Liver (tissue), 9 donors: Measurements from ENCODE around the gene TRIM63. TPM values are rescaled to one million over a fixed set of nuclear protein-coding genes. Genes with fewer than 3 reads are reported as not detected.

ENCODE experiments used
- DNase-seq: peaks from one replicate; pipeline ENCODE4 v3.0.0-alpha.2; 2017; ENCODE audit warnings: low spot score
- H3K27ac ChIP-seq, 2 donors: one replicate each; pipeline ENCODE4 v1.7.0; 2013; ENCODE audit warnings: inconsistent platforms in 2 of 2, low read length in 2 of 2, control low read depth in 1 of 2, low read depth in 1 of 2, mild to moderate bottlenecking in 1 of 2
- H3K27me3 ChIP-seq, 4 donors: one replicate each; pipeline versions ENCODE4 v1.6.1 to v1.7.0; 2013; ENCODE audit warnings: low read length in 3 of 4, inconsistent platforms in 1 of 4, mild to moderate bottlenecking in 1 of 4, moderate library complexity in 1 of 4; ENCODE audit not compliant: control insufficient read depth in 4 of 4, insufficient read depth in 4 of 4
- H3K36me3 ChIP-seq, 4 donors: one replicate each; pipeline versions ENCODE4 v1.6.1 to v1.7.0; 2013; ENCODE audit warnings: low read length in 3 of 4, mild to moderate bottlenecking in 3 of 4, low read depth in 1 of 4, moderate library complexity in 1 of 4; ENCODE audit not compliant: control insufficient read depth in 4 of 4, insufficient read depth in 3 of 4
- H3K4me1 ChIP-seq, 4 donors: one replicate each; pipeline versions ENCODE4 v1.6.1 to v1.7.0; 2013; ENCODE audit warnings: low read length in 3 of 4, mild to moderate bottlenecking in 3 of 4, moderate library complexity in 1 of 4; ENCODE audit not compliant: control insufficient read depth in 4 of 4, insufficient read depth in 4 of 4
- H3K4me3 ChIP-seq, 3 donors: one replicate each; pipeline versions ENCODE4 v1.6.1 to v1.7.0; 2013; ENCODE audit warnings: low read length in 3 of 3, control low read depth in 1 of 3, low read depth in 1 of 3, mild to moderate bottlenecking in 1 of 3
- H3K9ac ChIP-seq, 2 donors: one replicate each; pipeline ENCODE4 v1.7.0; 2013; ENCODE audit warnings: low read length in 2 of 2, mild to moderate bottlenecking in 2 of 2, moderate library complexity in 2 of 2, control low read depth in 1 of 2, low read depth in 1 of 2
- H3K9me3 ChIP-seq, 4 donors: one replicate each; pipeline versions ENCODE4 v1.6.1 to v1.7.0; 2013; ENCODE audit warnings: low read length in 3 of 4; ENCODE audit not compliant: control insufficient read depth in 4 of 4
- EGR1 ChIP-seq, 2 donors: IDR thresholded peaks; 2 replicates each; pipeline ENCODE4 v1.6.1; 2016 to 2018; ENCODE audit warnings: antibody characterized with exemption in 2 of 2, low read depth in 2 of 2
- FOXA1 ChIP-seq: IDR thresholded peaks from 2 replicates; pipeline ENCODE4 v1.6.1; 2016; ENCODE audit warnings: antibody characterized with exemption
- FOXA2 ChIP-seq: IDR thresholded peaks from 2 replicates; pipeline ENCODE4 v1.6.1; 2016; ENCODE audit warnings: antibody characterized with exemption
- GABPA ChIP-seq, 2 donors: IDR thresholded peaks in 1 of 2; conservative IDR thresholded peaks in 1 of 2; 2 replicates each; pipeline ENCODE4 v1.6.1; 2016; ENCODE audit warnings: antibody characterized with exemption in 2 of 2, mild to moderate bottlenecking in 1 of 2, moderate library complexity in 1 of 2
- HNF4A ChIP-seq, 2 donors: conservative IDR thresholded peaks; 2 replicates each; pipeline ENCODE4 v1.6.1; 2016; ENCODE audit warnings: antibody characterized with exemption in 2 of 2, mild to moderate bottlenecking in 2 of 2
- HNF4G ChIP-seq: IDR thresholded peaks from 2 replicates; pipeline ENCODE4 v1.6.1; 2016; ENCODE audit warnings: antibody characterized with exemption
- JUND ChIP-seq, 2 donors: IDR thresholded peaks; 2 replicates each; pipeline ENCODE4 v1.6.1; 2016; ENCODE audit warnings: antibody characterized with exemption in 2 of 2
- NR2F2 ChIP-seq: IDR thresholded peaks from 2 replicates; pipeline ENCODE4 v1.6.1; 2016; ENCODE audit warnings: antibody characterized with exemption
- RAD21 ChIP-seq, 2 donors: IDR thresholded peaks; 2 replicates each; pipeline ENCODE4 v1.6.1; 2016; ENCODE audit warnings: antibody characterized with exemption in 2 of 2, mild to moderate bottlenecking in 2 of 2
- RXRA ChIP-seq, 2 donors: IDR thresholded peaks; 2 replicates each; pipeline ENCODE4 v1.6.1; 2017 to 2018; ENCODE audit warnings: antibody characterized with exemption in 2 of 2, mild to moderate bottlenecking in 1 of 2
- SP1 ChIP-seq: IDR thresholded peaks from 2 replicates; pipeline ENCODE4 v1.6.1; 2018; ENCODE audit warnings: antibody characterized with exemption, mild to moderate bottlenecking
- TAF1 ChIP-seq: conservative IDR thresholded peaks from 2 replicates; pipeline ENCODE4 v1.6.1; 2016; ENCODE audit warnings: antibody characterized with exemption, mild to moderate bottlenecking
- YY1 ChIP-seq: IDR thresholded peaks from 2 replicates; pipeline ENCODE4 v1.6.1; 2016; ENCODE audit warnings: antibody characterized with exemption, mild to moderate bottlenecking
- WGBS: extraction: QIAGEN DNeasy Blood & Tissue Kit; methylation state at CpG from one replicate; pipeline ENCODE4 v1.1.7; 2013; 5-methylcytosine and 5-hydroxymethylcytosine counted together
- polyA plus RNA-seq, 2 donors: library from polyadenylated mRNA; stranded (reverse) in 1 of 2; unstranded in 1 of 2; fragments of 200-250 nt in 1 of 2; fragments of >200 nt in 1 of 2; fragmentation: Nextera tagmentation in 1 of 2; extraction: Ambion mirVana in 1 of 2; gene quantifications; one replicate each; pipeline versions ENCODE4 v1.2.1 to v1.2.3, GENCODE V29; 2013 to 2015
- total RNA-seq, 2 donors: library from RNA; depleted of rRNA; stranded (reverse); fragments of >200 nt; gene quantifications; one replicate each; pipeline ENCODE4 v1.2.3, GENCODE V29; 2014
- TF ChIP-seq, protein P1 (sequence below): fragments of 150-350 bp; IDR thresholded peaks from 2 replicates; pipeline ENCODE4 v1.5.1; 2017; ENCODE audit warnings: improper control_type of control experiment, low read depth, low read length; ENCODE audit not compliant: missing input control
- TF ChIP-seq, protein P2 (sequence below): IDR thresholded peaks from 2 replicates; pipeline ENCODE4 v1.6.1; 2016; ENCODE audit warnings: antibody characterized with exemption
- TF ChIP-seq, protein P3 (sequence below): IDR thresholded peaks from 2 replicates; pipeline ENCODE4 v1.6.1; 2016; ENCODE audit warnings: antibody characterized with exemption
- TF ChIP-seq, protein P4 (sequence below): IDR thresholded peaks from 2 replicates; pipeline ENCODE4 v1.6.1; 2016; ENCODE audit warnings: antibody characterized with exemption, mild to moderate bottlenecking
- TF ChIP-seq, protein P5 (sequence below): IDR thresholded peaks from 2 replicates; pipeline ENCODE4 v1.6.1; 2016; ENCODE audit warnings: antibody characterized with exemption
- donor health status: healthy.
- donor health status: healthy.
- donor health status: healthy.
- donor health status: healthy.
- donor health status: healthy.

Gene TRIM63
- total and polyA plus RNA-seq, 4 donors = 0.03 TPM; not detected in 3

DNA sequence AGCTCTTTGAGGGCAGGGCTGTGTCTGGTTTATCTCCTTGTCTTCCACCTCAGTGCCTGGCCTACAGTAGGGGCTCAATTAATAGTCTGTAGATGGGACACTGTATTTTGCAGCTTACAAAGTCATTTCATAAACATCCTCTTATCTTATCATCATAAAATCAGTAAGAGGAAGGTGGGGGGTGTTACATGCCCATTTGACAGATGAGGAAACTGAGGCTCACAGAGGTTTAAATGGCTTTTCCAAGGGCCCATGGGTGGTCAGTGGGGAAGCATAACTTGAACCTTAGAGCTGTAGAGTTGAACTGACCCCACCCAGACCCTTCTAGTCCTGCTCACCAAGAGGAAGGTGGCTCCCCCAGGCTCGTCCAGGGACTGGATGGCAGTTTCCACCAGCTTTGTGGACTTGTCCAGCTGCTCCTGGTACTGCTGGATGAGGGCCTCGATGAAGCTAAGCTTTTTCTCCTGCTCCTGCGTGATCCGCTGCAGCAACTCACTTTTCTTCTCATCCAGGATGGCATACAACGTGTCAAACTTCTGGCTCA lies 9.3 kb downstream of the TRIM63 start:
- TF ChIP-seq, protein P1, sequence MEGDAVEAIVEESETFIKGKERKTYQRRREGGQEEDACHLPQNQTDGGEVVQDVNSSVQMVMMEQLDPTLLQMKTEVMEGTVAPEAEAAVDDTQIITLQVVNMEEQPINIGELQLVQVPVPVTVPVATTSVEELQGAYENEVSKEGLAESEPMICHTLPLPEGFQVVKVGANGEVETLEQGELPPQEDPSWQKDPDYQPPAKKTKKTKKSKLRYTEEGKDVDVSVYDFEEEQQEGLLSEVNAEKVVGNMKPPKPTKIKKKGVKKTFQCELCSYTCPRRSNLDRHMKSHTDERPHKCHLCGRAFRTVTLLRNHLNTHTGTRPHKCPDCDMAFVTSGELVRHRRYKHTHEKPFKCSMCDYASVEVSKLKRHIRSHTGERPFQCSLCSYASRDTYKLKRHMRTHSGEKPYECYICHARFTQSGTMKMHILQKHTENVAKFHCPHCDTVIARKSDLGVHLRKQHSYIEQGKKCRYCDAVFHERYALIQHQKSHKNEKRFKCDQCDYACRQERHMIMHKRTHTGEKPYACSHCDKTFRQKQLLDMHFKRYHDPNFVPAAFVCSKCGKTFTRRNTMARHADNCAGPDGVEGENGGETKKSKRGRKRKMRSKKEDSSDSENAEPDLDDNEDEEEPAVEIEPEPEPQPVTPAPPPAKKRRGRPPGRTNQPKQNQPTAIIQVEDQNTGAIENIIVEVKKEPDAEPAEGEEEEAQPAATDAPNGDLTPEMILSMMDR = no peak
- TF ChIP-seq, protein P2, sequence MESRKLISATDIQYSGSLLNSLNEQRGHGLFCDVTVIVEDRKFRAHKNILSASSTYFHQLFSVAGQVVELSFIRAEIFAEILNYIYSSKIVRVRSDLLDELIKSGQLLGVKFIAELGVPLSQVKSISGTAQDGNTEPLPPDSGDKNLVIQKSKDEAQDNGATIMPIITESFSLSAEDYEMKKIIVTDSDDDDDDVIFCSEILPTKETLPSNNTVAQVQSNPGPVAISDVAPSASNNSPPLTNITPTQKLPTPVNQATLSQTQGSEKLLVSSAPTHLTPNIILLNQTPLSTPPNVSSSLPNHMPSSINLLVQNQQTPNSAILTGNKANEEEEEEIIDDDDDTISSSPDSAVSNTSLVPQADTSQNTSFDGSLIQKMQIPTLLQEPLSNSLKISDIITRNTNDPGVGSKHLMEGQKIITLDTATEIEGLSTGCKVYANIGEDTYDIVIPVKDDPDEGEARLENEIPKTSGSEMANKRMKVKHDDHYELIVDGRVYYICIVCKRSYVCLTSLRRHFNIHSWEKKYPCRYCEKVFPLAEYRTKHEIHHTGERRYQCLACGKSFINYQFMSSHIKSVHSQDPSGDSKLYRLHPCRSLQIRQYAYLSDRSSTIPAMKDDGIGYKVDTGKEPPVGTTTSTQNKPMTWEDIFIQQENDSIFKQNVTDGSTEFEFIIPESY = no peak
- no peak for TF ChIP-seq RAD21 (IDR thresholded peaks at IDR 0.05)
- no peak for TF ChIP-seq NR2F2
- TF ChIP-seq RXRA (IDR thresholded peaks at IDR 0.05) = no peak
- TF ChIP-seq TAF1 = no peak
- TF ChIP-seq, protein P3, sequence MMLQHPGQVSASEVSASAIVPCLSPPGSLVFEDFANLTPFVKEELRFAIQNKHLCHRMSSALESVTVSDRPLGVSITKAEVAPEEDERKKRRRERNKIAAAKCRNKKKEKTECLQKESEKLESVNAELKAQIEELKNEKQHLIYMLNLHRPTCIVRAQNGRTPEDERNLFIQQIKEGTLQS = no peak
- no peak for TF ChIP-seq FOXA1
- no peak for TF ChIP-seq HNF4G
- peaks cover 0 to 3% (median 0%) of the 10 kb centered on the region in 4 donors for H3K27me3 ChIP-seq
- no peak overlapping the region for H3K27ac ChIP-seq
- no peak overlapping the region for H3K4me3 ChIP-seq
- DNase-seq = no peak
- no peaks in the 10 kb centered on the region for H3K9me3 ChIP-seq
- H3K36me3 ChIP-seq = no peaks in the 10 kb centered on the region
- 83% methylated on average over 5 of the region's 5 CpGs for WGBS
- no peaks in the 10 kb centered on the region for H3K4me1 ChIP-seq
- H3K9ac ChIP-seq = no peak overlapping the region

DNA sequence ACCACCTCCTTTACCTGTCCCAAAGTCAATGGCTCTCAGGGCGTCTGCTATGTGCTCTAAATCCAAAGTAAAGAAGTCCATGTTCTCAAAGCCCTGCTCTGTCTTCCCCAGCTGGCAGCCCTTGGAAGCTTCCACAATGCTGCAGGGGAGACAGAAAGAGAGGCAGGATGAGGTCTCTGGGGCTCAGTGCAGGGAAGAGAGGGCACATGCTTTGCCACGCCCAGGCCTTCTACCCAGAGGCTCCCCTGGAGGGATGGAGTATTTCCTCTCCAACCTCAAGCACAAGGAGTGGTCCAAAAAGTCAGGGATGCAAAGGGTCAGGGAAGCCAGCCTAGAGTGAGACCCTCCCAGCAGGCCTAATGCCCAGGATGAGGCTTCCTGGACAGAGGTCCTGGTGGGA lies 10.2 kb downstream of the TRIM63 start:
- Histone ChIP-seq H3K36me3 (no peaks in the 10 kb centered on the region), H3K27ac (no peak overlapping the region), H3K9ac (no peak overlapping the region), H3K9me3 (no peaks in the 10 kb centered on the region), H3K27me3 (peaks cover 0 to 3% (median 0%) of the 10 kb centered on the region in 4 donors), H3K4me3 (no peak overlapping the region), H3K4me1 (no peaks in the 10 kb centered on the region)
- TF ChIP-seq YY1 (no peak), HNF4G (no peak), EGR1 (IDR thresholded peaks at IDR 0.05; ENCODE audit: low read depth in 2 of 2) (no peak), JUND (IDR thresholded peaks at IDR 0.05) (no peak), FOXA2 (no peak), RXRA (IDR thresholded peaks at IDR 0.05) (no peak), RAD21 (IDR thresholded peaks at IDR 0.05) (no peak), GABPA (IDR thresholded peaks at IDR 0.05 in 1 of 2, conservative IDR thresholded peaks at IDR 0.05 in 1 of 2) (no peak), SP1 (no peak), FOXA1 (no peak), NR2F2 (no peak), HNF4A (conservative IDR thresholded peaks at IDR 0.05) (no peak), TAF1 (no peak)
- TF ChIP-seq, protein P4, sequence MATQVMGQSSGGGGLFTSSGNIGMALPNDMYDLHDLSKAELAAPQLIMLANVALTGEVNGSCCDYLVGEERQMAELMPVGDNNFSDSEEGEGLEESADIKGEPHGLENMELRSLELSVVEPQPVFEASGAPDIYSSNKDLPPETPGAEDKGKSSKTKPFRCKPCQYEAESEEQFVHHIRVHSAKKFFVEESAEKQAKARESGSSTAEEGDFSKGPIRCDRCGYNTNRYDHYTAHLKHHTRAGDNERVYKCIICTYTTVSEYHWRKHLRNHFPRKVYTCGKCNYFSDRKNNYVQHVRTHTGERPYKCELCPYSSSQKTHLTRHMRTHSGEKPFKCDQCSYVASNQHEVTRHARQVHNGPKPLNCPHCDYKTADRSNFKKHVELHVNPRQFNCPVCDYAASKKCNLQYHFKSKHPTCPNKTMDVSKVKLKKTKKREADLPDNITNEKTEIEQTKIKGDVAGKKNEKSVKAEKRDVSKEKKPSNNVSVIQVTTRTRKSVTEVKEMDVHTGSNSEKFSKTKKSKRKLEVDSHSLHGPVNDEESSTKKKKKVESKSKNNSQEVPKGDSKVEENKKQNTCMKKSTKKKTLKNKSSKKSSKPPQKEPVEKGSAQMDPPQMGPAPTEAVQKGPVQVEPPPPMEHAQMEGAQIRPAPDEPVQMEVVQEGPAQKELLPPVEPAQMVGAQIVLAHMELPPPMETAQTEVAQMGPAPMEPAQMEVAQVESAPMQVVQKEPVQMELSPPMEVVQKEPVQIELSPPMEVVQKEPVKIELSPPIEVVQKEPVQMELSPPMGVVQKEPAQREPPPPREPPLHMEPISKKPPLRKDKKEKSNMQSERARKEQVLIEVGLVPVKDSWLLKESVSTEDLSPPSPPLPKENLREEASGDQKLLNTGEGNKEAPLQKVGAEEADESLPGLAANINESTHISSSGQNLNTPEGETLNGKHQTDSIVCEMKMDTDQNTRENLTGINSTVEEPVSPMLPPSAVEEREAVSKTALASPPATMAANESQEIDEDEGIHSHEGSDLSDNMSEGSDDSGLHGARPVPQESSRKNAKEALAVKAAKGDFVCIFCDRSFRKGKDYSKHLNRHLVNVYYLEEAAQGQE = no peak
- TF ChIP-seq, protein P5, sequence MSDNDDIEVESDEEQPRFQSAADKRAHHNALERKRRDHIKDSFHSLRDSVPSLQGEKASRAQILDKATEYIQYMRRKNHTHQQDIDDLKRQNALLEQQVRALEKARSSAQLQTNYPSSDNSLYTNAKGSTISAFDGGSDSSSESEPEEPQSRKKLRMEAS = no peak
- TF ChIP-seq, protein P2 = no peak
- TF ChIP-seq, protein P3 = no peak
- TF ChIP-seq, protein P1 = no peak
- WGBS = 85% methylated on average over 2 of the region's 2 CpGs
- DNase-seq = no peak
